HG02884 (cell line): ENCODE results near the gene PSKH1.

Experiments used
- ATAC-seq: cut with Tn5 transposase; IDR thresholded peaks from one replicate; pipeline ENCODE4 v1.9.1; 2021; ENCODE audit warnings: mild to moderate bottlenecking, moderate library complexity; ENCODE audit not compliant: unreplicated experiment

PSKH1 gene

DNA sequence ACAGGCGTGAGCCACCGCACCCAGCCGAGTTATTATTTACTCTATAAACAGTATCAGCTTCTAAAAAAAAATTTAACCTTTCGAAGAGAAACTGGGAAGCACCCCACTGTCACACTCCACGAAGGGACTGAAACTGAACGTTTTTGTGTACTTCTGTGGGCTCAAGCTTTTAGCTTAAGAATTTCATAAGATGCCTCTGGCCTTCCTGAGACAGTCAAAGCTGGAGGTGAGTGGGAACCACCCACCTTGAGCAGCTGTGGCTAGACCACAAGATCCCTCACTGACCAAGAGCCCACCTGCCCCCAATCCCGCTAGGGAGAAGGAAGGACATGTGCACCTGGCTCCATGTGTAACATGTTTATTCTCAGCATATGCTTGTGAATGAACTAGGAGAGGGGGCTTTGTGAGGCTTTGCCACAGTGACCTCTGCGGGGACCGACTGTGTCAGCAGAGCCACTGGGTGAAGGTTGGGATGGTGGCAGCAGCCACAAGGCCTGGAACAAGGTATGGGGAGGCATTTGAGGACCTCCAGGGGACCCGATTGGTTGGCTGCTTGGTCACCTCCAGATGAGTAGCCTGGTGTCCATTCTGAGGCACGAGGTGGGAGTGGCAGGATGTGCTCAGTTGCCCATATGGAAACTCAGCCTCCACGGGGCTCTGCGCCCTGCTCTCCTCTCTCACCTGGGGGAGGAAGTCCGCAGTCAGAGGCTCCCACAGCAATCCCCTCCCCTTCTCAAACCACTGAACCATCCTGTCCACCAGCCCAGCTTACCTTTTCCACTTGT lies 82.5 kb downstream of the PSKH1 start:
- no peak for ATAC-seq

DNA sequence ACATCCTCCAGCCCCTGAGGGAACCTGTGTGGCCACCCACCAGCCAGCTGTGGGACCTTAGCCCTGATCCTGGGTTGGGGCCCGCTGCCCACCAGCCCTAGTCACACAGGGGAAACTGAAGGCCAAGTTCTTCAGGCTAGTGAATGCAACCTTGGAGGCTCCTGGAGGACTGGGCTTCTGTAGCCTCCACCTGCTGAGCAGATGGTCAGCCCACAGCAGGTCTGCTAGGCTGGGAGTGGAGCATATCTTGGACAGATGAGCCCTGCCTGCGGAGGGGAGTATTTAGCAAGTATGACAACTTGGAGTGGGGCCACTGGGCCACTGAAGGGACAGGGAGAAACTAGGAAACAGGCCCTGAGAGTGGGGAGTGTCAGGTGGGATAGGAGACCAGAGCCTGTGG lies 83.2 kb downstream of the PSKH1 start:
- ATAC-seq = no peak

DNA sequence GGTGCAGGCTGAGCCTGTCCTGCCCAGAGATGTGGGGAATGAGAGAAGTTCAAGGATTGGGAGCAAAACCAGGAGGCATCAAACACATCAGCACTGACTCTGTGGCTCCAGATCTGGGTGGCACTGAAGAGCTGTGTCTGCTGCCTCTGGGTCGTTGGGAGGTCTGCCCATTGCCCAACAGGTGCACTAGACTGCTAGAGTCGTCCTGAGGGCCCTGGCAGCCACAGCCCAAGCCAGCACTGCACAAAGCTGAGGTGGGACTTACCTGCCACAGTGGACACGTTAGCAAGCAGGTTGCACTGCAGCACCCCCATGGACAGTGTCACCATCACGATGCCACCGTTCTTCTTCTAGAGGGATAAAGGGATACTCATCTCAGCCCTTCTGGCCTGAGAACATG lies 84.0 kb downstream of the PSKH1 start:
- ATAC-seq = no peak

DNA sequence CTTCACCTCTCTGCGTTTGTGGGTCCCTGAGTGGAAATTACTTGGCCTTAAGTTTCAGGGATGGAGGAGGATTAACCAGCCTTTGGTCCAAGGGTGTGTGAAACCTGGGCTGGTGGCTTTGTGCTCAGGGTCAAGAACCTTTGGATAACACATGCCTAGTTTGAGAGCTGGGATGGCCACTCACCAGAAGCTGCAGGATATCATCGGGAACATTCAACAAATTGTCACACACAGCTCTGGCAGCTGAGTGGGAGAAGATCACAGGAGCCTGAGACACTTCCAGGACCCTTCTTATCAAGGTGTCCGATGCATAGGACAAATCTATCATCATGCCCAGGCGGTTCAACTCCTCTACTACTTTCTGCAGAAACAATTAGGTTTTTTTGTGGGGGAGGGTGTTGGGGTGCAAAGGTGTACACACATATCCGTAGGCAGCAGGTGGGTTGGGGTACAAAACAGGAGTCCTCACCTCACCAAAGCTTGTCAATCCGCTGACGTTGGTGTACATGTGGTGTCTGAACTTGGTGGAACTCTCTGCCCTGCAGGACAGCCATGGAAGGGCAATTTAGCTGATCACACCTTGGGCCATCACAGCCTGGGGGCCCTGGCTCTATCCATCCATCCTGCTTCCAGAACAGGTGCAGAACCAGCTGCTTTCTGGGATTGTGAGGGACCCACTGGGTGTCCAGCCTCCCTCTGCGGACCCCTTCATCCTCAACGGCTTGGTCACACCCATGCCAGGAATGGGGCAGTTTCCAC lies 84.6 kb downstream of the PSKH1 start:
- no peak for ATAC-seq
